ENCODE data around the gene PDIA6.
"Not testable (repeated sequence)": the region's sequence is repeated elsewhere in the genome, so short reads cannot be mapped to it uniquely, and the experiment has no call there.

PDIA6 gene

DNA sequence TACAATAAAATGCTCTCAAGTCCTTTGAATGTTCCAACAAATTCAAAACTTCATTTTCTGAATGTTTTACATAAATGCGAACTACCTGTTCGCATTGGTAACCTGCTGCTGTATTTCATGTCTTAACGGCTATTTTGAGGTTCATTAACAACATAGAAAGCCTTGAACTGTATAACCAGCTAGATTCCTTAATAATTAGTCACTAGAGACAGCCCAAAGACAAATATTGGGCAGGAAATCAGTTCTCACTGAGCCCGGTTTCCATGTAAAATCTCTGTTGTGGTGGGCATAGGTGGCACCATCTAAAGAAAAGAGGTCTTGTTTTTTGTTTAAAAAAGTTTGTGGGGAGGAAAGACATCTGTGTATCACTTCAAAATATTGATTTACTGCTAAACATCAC, 29.2 kb downstream of the PDIA6 start:
- no peak for TF ChIP-seq EZH2 (IDR thresholded peaks at IDR 0.05; ENCODE audit: borderline replicate concordance, low read length)
- TF ChIP-seq, protein P1, sequence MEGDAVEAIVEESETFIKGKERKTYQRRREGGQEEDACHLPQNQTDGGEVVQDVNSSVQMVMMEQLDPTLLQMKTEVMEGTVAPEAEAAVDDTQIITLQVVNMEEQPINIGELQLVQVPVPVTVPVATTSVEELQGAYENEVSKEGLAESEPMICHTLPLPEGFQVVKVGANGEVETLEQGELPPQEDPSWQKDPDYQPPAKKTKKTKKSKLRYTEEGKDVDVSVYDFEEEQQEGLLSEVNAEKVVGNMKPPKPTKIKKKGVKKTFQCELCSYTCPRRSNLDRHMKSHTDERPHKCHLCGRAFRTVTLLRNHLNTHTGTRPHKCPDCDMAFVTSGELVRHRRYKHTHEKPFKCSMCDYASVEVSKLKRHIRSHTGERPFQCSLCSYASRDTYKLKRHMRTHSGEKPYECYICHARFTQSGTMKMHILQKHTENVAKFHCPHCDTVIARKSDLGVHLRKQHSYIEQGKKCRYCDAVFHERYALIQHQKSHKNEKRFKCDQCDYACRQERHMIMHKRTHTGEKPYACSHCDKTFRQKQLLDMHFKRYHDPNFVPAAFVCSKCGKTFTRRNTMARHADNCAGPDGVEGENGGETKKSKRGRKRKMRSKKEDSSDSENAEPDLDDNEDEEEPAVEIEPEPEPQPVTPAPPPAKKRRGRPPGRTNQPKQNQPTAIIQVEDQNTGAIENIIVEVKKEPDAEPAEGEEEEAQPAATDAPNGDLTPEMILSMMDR (IDR thresholded peaks at IDR 0.05; ENCODE audit: low read length) = no peak
- Histone ChIP-seq H3K4me1 (ENCODE audit: insufficient read depth, low read length, severe bottlenecking) (no peaks in the 10 kb centered on the region), H3K9me3 (ENCODE audit: low read length) (no peaks in the 10 kb centered on the region), H2AFZ (ENCODE audit: low read length) (no peak overlapping the region), H3K27ac (ENCODE audit: low read depth, low read length, poor library complexity, severe bottlenecking) (no peak overlapping the region), H3K9me2 (ENCODE audit: low read depth, low read length) (no peaks in the 10 kb centered on the region), H3K27me3 (ENCODE audit: insufficient read depth, low read length) (no peaks in the 10 kb centered on the region), H3K9ac (ENCODE audit: low read length) (no peak overlapping the region), H3K4me3 (ENCODE audit: low read depth, low read length, poor library complexity, severe bottlenecking) (no peak overlapping the region), H3K4me2 (ENCODE audit: low read length) (no peak overlapping the region), H3K36me3 (ENCODE audit: insufficient read depth, low read length) (peaks cover 93% of the 10 kb centered on the region), H3K79me2 (ENCODE audit: insufficient read depth, low read length) (no peaks in the 10 kb centered on the region), H4K20me1 (ENCODE audit: insufficient read depth, low read length) (no peaks in the 10 kb centered on the region), H3F3A (ENCODE audit: insufficient read depth, low read length) (no peaks in the 10 kb centered on the region)

DNA sequence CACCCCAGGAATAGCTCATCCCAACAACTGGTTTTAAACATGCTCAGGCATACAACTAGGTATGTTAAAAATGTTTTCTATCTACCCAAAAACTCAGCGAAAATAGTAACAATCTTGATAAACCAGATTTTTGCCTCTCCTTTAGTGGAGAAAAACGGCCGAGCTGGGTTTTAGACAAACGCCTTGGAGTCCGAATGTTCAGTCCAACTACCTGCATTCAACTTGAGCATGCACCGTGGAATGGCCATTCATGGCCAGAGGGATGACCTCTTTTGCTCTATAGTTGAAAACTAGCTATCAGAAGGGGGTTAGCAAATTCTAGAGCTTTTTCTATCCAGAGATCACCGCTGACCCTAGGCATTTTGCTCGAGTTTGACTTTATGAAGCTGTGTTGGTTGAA, 30.8 kb downstream of the PDIA6 start:
- Histone ChIP-seq H3K4me1 (ENCODE audit: insufficient read depth, low read length, severe bottlenecking) (no peaks in the 10 kb centered on the region), H3K9ac (ENCODE audit: low read length) (no peak overlapping the region), H3K9me3 (ENCODE audit: low read length) (no peaks in the 10 kb centered on the region), H3K4me2 (ENCODE audit: low read length) (no peak overlapping the region), H3F3A (ENCODE audit: insufficient read depth, low read length) (no peaks in the 10 kb centered on the region), H4K20me1 (ENCODE audit: insufficient read depth, low read length) (no peaks in the 10 kb centered on the region), H3K4me3 (ENCODE audit: low read depth, low read length, poor library complexity, severe bottlenecking) (no peak overlapping the region), H3K27ac (ENCODE audit: low read depth, low read length, poor library complexity, severe bottlenecking) (no peak overlapping the region), H3K36me3 (ENCODE audit: insufficient read depth, low read length) (peaks cover 79% of the 10 kb centered on the region), H3K9me2 (ENCODE audit: low read depth, low read length) (no peaks in the 10 kb centered on the region), H3K27me3 (ENCODE audit: insufficient read depth, low read length) (no peaks in the 10 kb centered on the region), H3K79me2 (ENCODE audit: insufficient read depth, low read length) (no peaks in the 10 kb centered on the region), H2AFZ (ENCODE audit: low read length) (no peak overlapping the region)
- TF ChIP-seq, protein P1 (IDR thresholded peaks at IDR 0.05; ENCODE audit: low read length) = no peak
- TF ChIP-seq EZH2 (IDR thresholded peaks at IDR 0.05; ENCODE audit: borderline replicate concordance, low read length) = no peak

DNA sequence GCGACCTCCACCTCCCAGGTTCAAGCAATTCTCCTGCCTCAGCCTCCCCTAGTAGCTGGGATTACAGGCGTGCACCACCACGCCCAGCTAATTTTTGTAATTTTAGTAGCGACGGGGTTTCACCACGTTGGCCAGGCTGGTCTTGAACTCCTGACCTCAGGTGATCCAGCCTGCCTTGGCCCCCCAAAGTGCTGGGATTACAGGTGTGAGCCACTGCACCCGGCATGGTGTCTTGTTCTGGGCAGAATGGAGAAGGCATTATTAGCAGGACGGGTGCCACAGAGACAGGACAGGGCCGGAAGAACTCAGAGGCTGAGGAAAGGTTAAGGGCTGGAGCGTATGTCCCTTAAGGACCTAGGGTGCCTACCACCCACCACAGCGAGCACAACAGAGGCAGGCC, 31.8 kb downstream of the PDIA6 start:
- not testable (repeated sequence) for H3K9me3 ChIP-seq (ENCODE audit: low read length); H3K79me2 ChIP-seq (ENCODE audit: insufficient read depth, low read length); H3F3A ChIP-seq (ENCODE audit: insufficient read depth, low read length); H3K27me3 ChIP-seq (ENCODE audit: insufficient read depth, low read length); H3K9me2 ChIP-seq (ENCODE audit: low read depth, low read length); H4K20me1 ChIP-seq (ENCODE audit: insufficient read depth, low read length); H3K4me2 ChIP-seq (ENCODE audit: low read length); H3K4me3 ChIP-seq (ENCODE audit: low read depth, low read length, poor library complexity, severe bottlenecking); H3K27ac ChIP-seq (ENCODE audit: low read depth, low read length, poor library complexity, severe bottlenecking); H3K4me1 ChIP-seq (ENCODE audit: insufficient read depth, low read length, severe bottlenecking); H2AFZ ChIP-seq (ENCODE audit: low read length); H3K9ac ChIP-seq (ENCODE audit: low read length)
- H3K36me3 ChIP-seq (ENCODE audit: insufficient read depth, low read length) = peaks cover 71% of the 10 kb centered on the region

DNA sequence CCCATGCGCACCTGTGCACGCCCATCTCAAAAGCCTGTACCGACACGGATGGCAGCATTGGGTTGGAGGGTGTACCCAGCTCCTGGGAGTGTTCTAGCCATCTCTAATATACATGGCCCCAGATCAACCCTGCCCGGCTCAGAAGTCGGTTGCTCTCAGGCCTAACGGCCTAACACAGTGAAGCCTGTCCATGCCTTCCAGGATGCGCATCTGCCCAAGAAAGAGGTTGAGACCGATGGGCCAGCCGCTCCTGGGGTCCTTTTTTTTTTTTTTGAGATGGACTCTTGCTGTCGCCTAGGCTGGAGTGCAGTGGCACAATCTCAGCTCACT, 32.1 kb downstream of the PDIA6 start:
- H3K36me3 ChIP-seq (ENCODE audit: insufficient read depth, low read length) = peaks cover 67% of the 10 kb centered on the region
- H3K27me3 ChIP-seq (ENCODE audit: insufficient read depth, low read length) = no peaks in the 10 kb centered on the region
- no peaks in the 10 kb centered on the region for H3F3A ChIP-seq (ENCODE audit: insufficient read depth, low read length)
- H3K9me2 ChIP-seq (ENCODE audit: low read depth, low read length) = no peaks in the 10 kb centered on the region
- H3K4me2 ChIP-seq (ENCODE audit: low read length) = no peak overlapping the region
- H2AFZ ChIP-seq (ENCODE audit: low read length) = no peak overlapping the region
- TF ChIP-seq EZH2 (IDR thresholded peaks at IDR 0.05; ENCODE audit: borderline replicate concordance, low read length) = no peak
- TF ChIP-seq, protein P1 (IDR thresholded peaks at IDR 0.05; ENCODE audit: low read length) = no peak
- H3K79me2 ChIP-seq (ENCODE audit: insufficient read depth, low read length) = no peaks in the 10 kb centered on the region
- no peak overlapping the region for H3K4me3 ChIP-seq (ENCODE audit: low read depth, low read length, poor library complexity, severe bottlenecking)
- H3K9me3 ChIP-seq (ENCODE audit: low read length) = no peaks in the 10 kb centered on the region
- no peaks in the 10 kb centered on the region for H4K20me1 ChIP-seq (ENCODE audit: insufficient read depth, low read length)
- no peaks in the 10 kb centered on the region for H3K4me1 ChIP-seq (ENCODE audit: insufficient read depth, low read length, severe bottlenecking)
- no peak overlapping the region for H3K27ac ChIP-seq (ENCODE audit: low read depth, low read length, poor library complexity, severe bottlenecking)
- H3K9ac ChIP-seq (ENCODE audit: low read length) = no peak overlapping the region
